Lower leg skin (tissue), 3 donors: ENCODE measurements around the gene NSMCE1.

ENCODE experiments used
- CTCF ChIP-seq, 3 donors: fragments of 450-650 bp; IDR thresholded peaks; one replicate each; pipeline ENCODE4 v1.5.1; 2016; ENCODE audit warnings: antibody characterized with exemption in 3 of 3, mild to moderate bottlenecking in 3 of 3, moderate library complexity in 2 of 3
- POLR2A ChIP-seq, 2 donors: fragments of 450-650 bp; IDR thresholded peaks; one replicate each; pipeline ENCODE4 v1.6.1; 2016 to 2017; ENCODE audit warnings: antibody characterized with exemption in 2 of 2, mild to moderate bottlenecking in 1 of 2, moderate library complexity in 1 of 2

GRCh38 chr16:27185776-27186130, 82.8 kb downstream of the NSMCE1 start:
- TF ChIP-seq CTCF (IDR thresholded peaks at IDR 0.05) (no peak), POLR2A (IDR thresholded peaks at IDR 0.05) (no peak)
